ENCODE measurements around the gene ADSS1.

ADSS1 gene

GRCh38 chr14:104789752-104790743 lies 66.0 kb downstream of the ADSS1 start:
- no peak for DNase-seq (ENCODE audit: low read depth in 2 of 2)
- TF ChIP-seq CTCF (IDR thresholded peaks at IDR 0.05; ENCODE audit: low read depth, low read length) = no peak
- no peak overlapping the region for H3K4me3 ChIP-seq (replicated peaks in 1 of 2; ENCODE audit: low read depth in 2 of 2, low read length in 2 of 2)

- TF ChIP-seq CTCF (IDR thresholded peaks at IDR 0.05; ENCODE audit: low read depth, low read length) = no peak
- no peak overlapping the region for H3K4me3 ChIP-seq (replicated peaks in 1 of 2; ENCODE audit: low read depth in 2 of 2, low read length in 2 of 2)
- DNase-seq (ENCODE audit: low read depth in 2 of 2) = no peak
These were observed 67.4 kb downstream of the ADSS1 start for GRCh38 chr14:104791425-104791824.

GRCh38 chr14:104792101-104792884 lies 68.3 kb downstream of the ADSS1 start:
- no peak overlapping the region for H3K4me3 ChIP-seq (replicated peaks in 1 of 2; ENCODE audit: low read depth in 2 of 2, low read length in 2 of 2)
- DNase-seq (ENCODE audit: low read depth in 2 of 2) = no peak
- TF ChIP-seq CTCF (IDR thresholded peaks at IDR 0.05; ENCODE audit: low read depth, low read length) = no peak

GRCh38 chr14:104792945-104793702 lies 69.1 kb downstream of the ADSS1 start:
- H3K4me3 ChIP-seq (replicated peaks in 1 of 2; ENCODE audit: low read depth in 2 of 2, low read length in 2 of 2) = no peak overlapping the region
- no peak for DNase-seq (ENCODE audit: low read depth in 2 of 2)
- no peak for TF ChIP-seq CTCF (IDR thresholded peaks at IDR 0.05; ENCODE audit: low read depth, low read length)

GRCh38 chr14:104793703-104793959 lies 69.6 kb downstream of the ADSS1 start:
- DNase-seq (ENCODE audit: low read depth in 2 of 2) = no peak
- H3K4me3 ChIP-seq (replicated peaks in 1 of 2; ENCODE audit: low read depth in 2 of 2, low read length in 2 of 2) = peak overlapping the region; percentile 73 to 76
- no peak for TF ChIP-seq CTCF (IDR thresholded peaks at IDR 0.05; ENCODE audit: low read depth, low read length)

GRCh38 chr14:104794099-104794498 lies 70.1 kb downstream of the ADSS1 start:
- peak; percentile 45 to 73 for DNase-seq (ENCODE audit: low read depth in 2 of 2)
- H3K4me3 ChIP-seq (replicated peaks in 1 of 2; ENCODE audit: low read depth in 2 of 2, low read length in 2 of 2) = peak overlapping the region; percentile 73 to 76
- TF ChIP-seq CTCF (IDR thresholded peaks at IDR 0.05; ENCODE audit: low read depth, low read length) = no peak
